Body of pancreas (tissue), 4 donors: ENCODE data around the gene GNAI1. TPM values are rescaled to one million over a fixed set of nuclear protein-coding genes. Genes with fewer than 3 reads are reported as not detected.

Experiments used
- ATAC-seq: fragments of 150-250 bp; one replicate; pipeline ENCODE4 v1.9.1; 2016
- DNase-seq, 4 donors: peaks; one replicate each; pipeline ENCODE4 v3.0.0-alpha.2; 2019
- H3K27ac ChIP-seq, 4 donors: fragments of 200-600 bp; sonication (generic); 1 replicate in 3 of 4; 2 replicates in 1 of 4; pipeline versions ENCODE4 v1.5.1 to v1.6.1; 2016 to 2019; ENCODE audit warnings: mild to moderate bottlenecking in 1 of 4, mixed read lengths in 1 of 4, moderate library complexity in 1 of 4
- H3K27me3 ChIP-seq, 2 donors: fragments of 200-600 bp; sonication (generic); one replicate each; pipeline ENCODE4 v1.6.0; 2016; ENCODE audit warnings: mild to moderate bottlenecking in 1 of 2
- H3K36me3 ChIP-seq, 2 donors: fragments of 200-600 bp; sonication (generic); replicated peaks in 1 of 2; 2 replicates each; pipeline ENCODE4 v1.5.1; 2016; ENCODE audit warnings: low read depth in 2 of 2; ENCODE audit not compliant: insufficient read depth in 1 of 2
- H3K4me1 ChIP-seq: fragments of 200-600 bp; sonication (generic); one replicate; pipeline ENCODE4 v1.6.0; 2016
- H3K4me3 ChIP-seq, 2 donors: fragments of 200-600 bp; sonication (generic); 1 replicate in 1 of 2; 2 replicates in 1 of 2; pipeline ENCODE4 v1.5.1; 2016 to 2019
- H3K9me3 ChIP-seq, 3 donors: fragments of 200-600 bp; sonication (generic); 1 replicate in 2 of 3; 2 replicates in 1 of 3; pipeline ENCODE4 v1.5.1; 2016
- POLR2A ChIP-seq, 3 donors: fragments of 450-650 bp; IDR thresholded peaks; one replicate each; pipeline ENCODE4 v1.6.1; 2016; ENCODE audit warnings: antibody characterized with exemption in 3 of 3, mild to moderate bottlenecking in 2 of 3
- WGBS, 2 donors: methylation state at CpG; one replicate each; pipeline ENCODE4 v1.1.5; 2017; 5-methylcytosine and 5-hydroxymethylcytosine counted together
- intact Hi-C: fragments of 100-400 bp; cut with DNase I; formaldehyde crosslinking; loops from one replicate; pipeline ENCODE4 v1.15.1; 2023
- total RNA-seq, 2 donors: library from RNA; depleted of rRNA; stranded (reverse); fragments of >200 nt; gene quantifications; one replicate each; pipeline ENCODE4 v1.1.0, GENCODE V29; 2016
- TF ChIP-seq, protein P1 (sequence below), 7 experiments: fragments of 450-650 bp in 4 of 7; fragments of 200-600 bp in 3 of 7; sonication (generic) in 3 of 7; IDR thresholded peaks; one replicate each; pipeline ENCODE4 v1.5.1; 2016 to 2019; ENCODE audit warnings: antibody characterized with exemption in 7 of 7

The GNAI1 gene
- total RNA-seq, 2 donors from 2014 or later: 9.1 to 16.5 TPM

DNA sequence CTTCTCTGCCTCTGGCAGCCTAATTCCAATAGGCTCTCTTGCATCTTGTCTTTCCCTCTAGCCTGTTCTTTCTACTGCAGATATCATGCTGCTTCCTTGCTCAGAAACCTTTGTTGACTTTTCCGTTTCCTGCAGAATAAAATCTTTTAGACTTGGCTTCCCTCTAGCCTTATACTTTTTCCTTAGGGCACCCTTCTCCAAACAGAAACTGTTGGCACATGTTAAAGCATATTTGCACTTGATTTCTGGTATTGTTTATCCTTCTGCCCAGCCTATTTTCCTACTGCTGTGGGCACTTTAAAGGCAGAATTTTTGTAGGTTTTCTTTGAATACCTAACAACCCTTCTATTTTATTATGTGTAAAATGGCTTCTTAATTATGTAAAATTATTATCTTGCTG, 4.6 kb downstream of the GNAI1 start:
- Histone ChIP-seq H3K36me3 (no peaks in the 10 kb centered on the region), H3K27me3 (no peaks in the 10 kb centered on the region), H3K4me1 (peaks cover 19% of the 10 kb centered on the region), H3K4me3 (no peak overlapping the region), H3K9me3 (no peaks in the 10 kb centered on the region), H3K27ac (no peak overlapping the region)
- 32 to 35% methylated on average over 1 of the region's 1 CpG for WGBS, 2 donors
- ATAC-seq: no peak
- intact Hi-C loops: no loop called here
- TF ChIP-seq POLR2A (IDR thresholded peaks at IDR 0.05): no peak
- TF ChIP-seq, protein P1, sequence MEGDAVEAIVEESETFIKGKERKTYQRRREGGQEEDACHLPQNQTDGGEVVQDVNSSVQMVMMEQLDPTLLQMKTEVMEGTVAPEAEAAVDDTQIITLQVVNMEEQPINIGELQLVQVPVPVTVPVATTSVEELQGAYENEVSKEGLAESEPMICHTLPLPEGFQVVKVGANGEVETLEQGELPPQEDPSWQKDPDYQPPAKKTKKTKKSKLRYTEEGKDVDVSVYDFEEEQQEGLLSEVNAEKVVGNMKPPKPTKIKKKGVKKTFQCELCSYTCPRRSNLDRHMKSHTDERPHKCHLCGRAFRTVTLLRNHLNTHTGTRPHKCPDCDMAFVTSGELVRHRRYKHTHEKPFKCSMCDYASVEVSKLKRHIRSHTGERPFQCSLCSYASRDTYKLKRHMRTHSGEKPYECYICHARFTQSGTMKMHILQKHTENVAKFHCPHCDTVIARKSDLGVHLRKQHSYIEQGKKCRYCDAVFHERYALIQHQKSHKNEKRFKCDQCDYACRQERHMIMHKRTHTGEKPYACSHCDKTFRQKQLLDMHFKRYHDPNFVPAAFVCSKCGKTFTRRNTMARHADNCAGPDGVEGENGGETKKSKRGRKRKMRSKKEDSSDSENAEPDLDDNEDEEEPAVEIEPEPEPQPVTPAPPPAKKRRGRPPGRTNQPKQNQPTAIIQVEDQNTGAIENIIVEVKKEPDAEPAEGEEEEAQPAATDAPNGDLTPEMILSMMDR (IDR thresholded peaks at IDR 0.05): no peak
- DNase-seq: no peak

GRCh38 chr7:80140388-80140787, 5.8 kb downstream of the GNAI1 start:
- Histone ChIP-seq H3K4me1 (peaks cover 19% of the 10 kb centered on the region), H3K27ac (no peak overlapping the region), H3K4me3 (no peak overlapping the region), H3K9me3 (no peaks in the 10 kb centered on the region), H3K27me3 (no peaks in the 10 kb centered on the region), H3K36me3 (no peaks in the 10 kb centered on the region)
- DNase-seq (no peak), ATAC-seq (no peak)
- intact Hi-C loops: no loop called here
- 92 to 99% methylated on average over 4 of the region's 4 CpGs for WGBS, 2 donors
- TF ChIP-seq POLR2A (IDR thresholded peaks at IDR 0.05): no peak
- TF ChIP-seq, protein P1 (IDR thresholded peaks at IDR 0.05): no peak

GRCh38 chr7:80141376-80141775, 6.7 kb downstream of the GNAI1 start:
- no peak for ATAC-seq
- no peaks in the 10 kb centered on the region for H3K27me3 ChIP-seq
- H3K36me3 ChIP-seq: no peaks in the 10 kb centered on the region
- intact Hi-C loops: no loop called here
- H3K9me3 ChIP-seq: no peaks in the 10 kb centered on the region
- H3K4me1 ChIP-seq: peaks cover 15% of the 10 kb centered on the region
- WGBS, 2 donors: 82 to 86% methylated on average over 2 of the region's 2 CpGs
- H3K4me3 ChIP-seq: no peak overlapping the region
- TF ChIP-seq, protein P1 (IDR thresholded peaks at IDR 0.05): no peak
- TF ChIP-seq POLR2A (IDR thresholded peaks at IDR 0.05): no peak
- no peak overlapping the region for H3K27ac ChIP-seq
- DNase-seq: no peak

DNA sequence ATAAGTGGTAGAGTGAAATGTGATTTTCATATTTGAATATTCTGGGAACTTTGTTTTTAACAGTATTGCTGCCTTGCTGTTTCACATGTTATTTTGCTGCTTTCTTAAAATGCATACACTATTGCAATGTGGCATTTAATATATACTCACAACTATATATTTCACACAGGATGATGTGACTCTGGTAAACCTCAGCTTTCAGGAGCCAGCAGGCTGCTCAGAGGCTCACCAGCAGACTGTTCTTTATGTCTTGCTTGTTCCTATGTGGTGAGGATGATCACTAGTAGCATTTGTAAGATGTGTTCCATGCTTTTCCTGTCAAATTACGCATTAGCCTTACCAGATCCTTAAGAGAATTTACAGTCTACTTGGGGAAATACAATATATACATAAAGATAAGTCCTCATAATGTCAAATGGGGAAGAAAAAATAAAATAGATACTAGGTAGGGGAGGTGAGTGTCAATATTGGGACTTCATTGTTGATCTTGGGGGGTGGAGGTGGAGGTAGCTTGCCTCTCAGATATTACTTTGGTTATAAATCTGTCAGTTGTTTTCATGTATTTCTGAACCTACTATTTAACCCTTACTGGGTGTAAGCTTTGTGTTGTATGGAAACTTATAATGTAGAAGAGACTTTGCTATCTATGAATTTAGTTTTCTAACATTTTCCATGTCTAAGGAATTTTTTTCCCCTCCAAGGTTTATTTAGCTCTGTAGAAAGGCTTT, 8.4 kb downstream of the GNAI1 start:
- Histone ChIP-seq H3K4me1 (peaks cover 10% of the 10 kb centered on the region), H3K4me3 (no peak overlapping the region), H3K36me3 (no peaks in the 10 kb centered on the region), H3K27ac (no peak overlapping the region), H3K9me3 (no peaks in the 10 kb centered on the region), H3K27me3 (no peaks in the 10 kb centered on the region)
- intact Hi-C loops: no loop called here
- DNase-seq: no peak
- WGBS, 2 donors: 82 to 90% methylated on average over 1 of the region's 1 CpG
- TF ChIP-seq POLR2A (IDR thresholded peaks at IDR 0.05): no peak
- TF ChIP-seq, protein P1 (IDR thresholded peaks at IDR 0.05): no peak
- ATAC-seq: no peak
